Right atrium auricular region (tissue), 2 donors: ENCODE measurements around the gene UNK. TPM values are rescaled to one million over a fixed set of nuclear protein-coding genes. Genes with fewer than 3 reads are reported as not detected.
A peak's percentile ranks its signal among the peaks of the same experiment; 100 is the strongest.
"Not testable (repeated sequence)": the region's sequence is repeated elsewhere in the genome, so short reads cannot be mapped to it uniquely, and the experiment has no call there.

Experiments
- DNase-seq: peaks from one replicate; pipeline ENCODE4 v3.0.0-alpha.2; 2019; ENCODE audit warnings: low spot score
- H3K27ac ChIP-seq, 2 donors: fragments of 200-600 bp; sonication (generic); 1 replicate in 1 of 2; 2 replicates in 1 of 2; pipeline ENCODE4 v1.5.1; 2016 to 2019
- H3K27me3 ChIP-seq, 2 donors: fragments of 200-600 bp; sonication (generic); one replicate each; pipeline versions ENCODE4 v1.5.1 to v1.6.0; 2017 to 2019
- H3K36me3 ChIP-seq: fragments of 200-600 bp; sonication (generic); one replicate; pipeline ENCODE4 v1.5.1; 2016
- H3K4me1 ChIP-seq, 2 donors: fragments of 200-600 bp; sonication (generic); one replicate each; pipeline versions ENCODE4 v1.5.1 to v1.6.0; 2017 to 2019
- H3K4me3 ChIP-seq, 2 donors: fragments of 200-600 bp; sonication (generic); 1 replicate in 1 of 2; 2 replicates in 1 of 2; pipeline ENCODE4 v1.5.1; 2017 to 2019; ENCODE audit warnings: mild to moderate bottlenecking in 1 of 2, moderate library complexity in 1 of 2
- H3K9me3 ChIP-seq, 2 donors: fragments of 200-600 bp; sonication (generic); one replicate each; pipeline ENCODE4 v1.5.1; 2019
- CTCF ChIP-seq, 2 donors: fragments of 200-600 bp; sonication (generic); IDR thresholded peaks; one replicate each; pipeline ENCODE4 v1.5.1; 2019; ENCODE audit warnings: antibody characterized with exemption in 2 of 2
- total RNA-seq, 2 donors: library from RNA; depleted of rRNA; stranded (reverse); fragments of >200 nt; gene quantifications; one replicate each; pipeline ENCODE4 v1.1.0, GENCODE V29; 2016

UNK gene
- total RNA-seq, 2 donors from 2014 or later: 18.8 to 25.3 TPM

GRCh38 chr17:75855310-75856061 is 70.9 kb downstream of the UNK start, which contains the start of gene WBP2:
Gene WBP2 (minus strand): TSS chr17:75855335. CDS start chr17:75855297, 38 bp downstream.
- H3K27ac ChIP-seq: peak within 1 kb of the TSS; percentile 97 to 99
- H3K9me3 ChIP-seq: no peaks in the 10 kb centered on the region
- H3K4me3 ChIP-seq: peak within 1 kb of the TSS; percentile 76 to 82
- H3K4me1 ChIP-seq: peaks cover 0 to 47% of the 10 kb centered on the region in 2 donors
- DNase-seq: peak; percentile 100
- no peaks in the 10 kb centered on the region for H3K27me3 ChIP-seq
- TF ChIP-seq CTCF (IDR thresholded peaks at IDR 0.05): peak; percentile 40 to 76
- peaks cover 13% of the 10 kb centered on the region for H3K36me3 ChIP-seq

DNA sequence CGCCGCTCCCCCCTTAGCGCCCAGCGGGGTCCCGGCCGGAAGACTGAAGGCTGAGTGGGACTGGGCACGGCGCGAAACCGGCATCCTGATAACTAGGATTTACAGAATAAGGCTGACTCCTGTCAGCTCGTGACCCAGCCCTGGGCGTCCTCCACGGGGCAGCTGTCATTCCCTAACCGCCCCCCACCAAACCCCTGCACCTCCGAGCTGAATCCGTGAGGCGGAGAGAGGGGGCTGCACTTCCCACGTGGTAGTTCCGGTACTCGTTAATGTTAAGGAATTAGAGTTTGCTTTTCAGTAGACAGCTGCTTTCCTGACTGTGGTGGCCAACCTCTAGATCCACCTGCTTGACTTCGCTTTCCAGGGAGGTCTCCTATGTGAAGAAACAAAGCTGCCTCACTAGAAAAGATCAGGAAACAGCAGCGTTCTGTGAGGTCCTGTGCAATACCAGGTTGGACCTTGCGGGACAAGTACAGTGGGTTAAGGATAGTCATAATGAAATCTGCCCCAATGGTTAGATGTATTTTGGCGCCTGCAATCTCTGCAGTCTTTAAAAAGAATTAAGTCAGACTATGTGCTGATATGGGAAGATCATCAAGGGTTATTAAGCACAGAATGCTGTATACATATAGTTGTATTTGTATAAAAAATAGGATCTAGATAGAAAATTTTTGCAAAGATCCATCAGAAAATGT is 71.6 kb downstream of the UNK start:
- no peak for TF ChIP-seq CTCF (IDR thresholded peaks at IDR 0.05)

GRCh38 chr17:75859358-75859757 is 74.8 kb downstream of the UNK start:
- peaks cover 0 to 25% of the 10 kb centered on the region in 2 donors for H3K4me1 ChIP-seq
- not testable (repeated sequence) for H3K4me3 ChIP-seq, H3K27me3 ChIP-seq, H3K9me3 ChIP-seq, DNase-seq, H3K36me3 ChIP-seq
- peak overlapping the region; percentile 66 for H3K27ac ChIP-seq

More for the DNA sequence above, 71.6 kb downstream of the UNK start:
- Histone ChIP-seq H3K9me3 (no peaks in the 10 kb centered on the region), H3K4me3 (peak overlapping the region; percentile 76 to 82), H3K36me3 (peaks cover 5% of the 10 kb centered on the region), H3K27ac (peak overlapping the region; percentile 97 to 99), H3K27me3 (no peaks in the 10 kb centered on the region), H3K4me1 (peaks cover 0 to 40% of the 10 kb centered on the region in 2 donors)
- DNase-seq: no peak

DNA sequence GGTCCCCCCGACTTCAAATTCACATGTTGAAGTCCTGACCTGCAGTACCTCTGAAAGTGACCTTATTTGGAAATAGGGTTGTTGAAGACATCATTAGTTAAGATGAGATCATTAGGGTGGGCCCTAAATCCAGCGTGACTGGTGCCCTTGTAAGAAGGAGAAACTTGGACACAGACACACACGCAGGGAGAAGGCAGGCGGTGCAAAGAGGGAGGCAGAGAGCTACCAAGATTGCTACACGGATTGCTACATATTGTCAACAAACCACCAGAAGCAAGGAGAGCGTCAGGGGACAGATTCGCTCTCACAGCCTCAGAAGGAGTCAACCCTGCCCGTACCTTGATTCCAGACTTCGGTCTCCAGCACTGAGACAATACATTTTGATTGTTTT is 77.3 kb downstream of the UNK start:
- peaks cover 0 to 21% of the 10 kb centered on the region in 2 donors for H3K4me1 ChIP-seq
- H3K27me3 ChIP-seq: no peaks in the 10 kb centered on the region

DNA sequence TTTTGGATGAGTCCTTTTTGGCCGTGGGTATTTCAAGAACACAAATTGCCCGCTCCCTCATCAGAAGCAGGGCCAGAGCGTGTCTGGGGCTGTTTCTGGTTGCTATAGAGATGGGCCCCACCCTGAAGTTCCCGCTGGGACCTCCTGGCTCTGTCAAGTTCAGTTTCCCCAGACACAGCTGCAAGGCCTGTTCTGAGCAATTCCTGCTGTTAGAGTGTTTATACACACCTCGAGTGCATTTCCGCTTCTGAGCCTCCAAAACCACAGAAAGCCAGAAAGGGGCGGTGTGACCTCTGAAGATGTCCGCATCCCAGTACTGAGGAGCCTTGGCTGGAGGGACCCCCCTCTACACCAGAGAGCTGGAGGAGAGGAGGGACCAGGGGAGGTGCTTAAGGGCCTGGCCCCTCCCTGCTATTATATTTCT is 79.9 kb downstream of the UNK start:
- no peaks in the 10 kb centered on the region for H3K36me3 ChIP-seq
- peak overlapping the region; percentile 18 to 69 for H3K27ac ChIP-seq
- peaks cover 0 to 26% of the 10 kb centered on the region in 2 donors for H3K4me1 ChIP-seq
- no peak overlapping the region for H3K4me3 ChIP-seq
- DNase-seq: peak; percentile 89
- no peaks in the 10 kb centered on the region for H3K27me3 ChIP-seq
- TF ChIP-seq CTCF (IDR thresholded peaks at IDR 0.05): no peak
- no peaks in the 10 kb centered on the region for H3K9me3 ChIP-seq

More for the DNA sequence above, 77.3 kb downstream of the UNK start:
- no peaks in the 10 kb centered on the region for H3K9me3 ChIP-seq
- peak overlapping the region in 1 of 2 donors; percentile 47 for H3K27ac ChIP-seq
- no peak overlapping the region for H3K4me3 ChIP-seq
- TF ChIP-seq CTCF (IDR thresholded peaks at IDR 0.05): no peak
- H3K36me3 ChIP-seq: no peaks in the 10 kb centered on the region
- DNase-seq: no peak

DNA sequence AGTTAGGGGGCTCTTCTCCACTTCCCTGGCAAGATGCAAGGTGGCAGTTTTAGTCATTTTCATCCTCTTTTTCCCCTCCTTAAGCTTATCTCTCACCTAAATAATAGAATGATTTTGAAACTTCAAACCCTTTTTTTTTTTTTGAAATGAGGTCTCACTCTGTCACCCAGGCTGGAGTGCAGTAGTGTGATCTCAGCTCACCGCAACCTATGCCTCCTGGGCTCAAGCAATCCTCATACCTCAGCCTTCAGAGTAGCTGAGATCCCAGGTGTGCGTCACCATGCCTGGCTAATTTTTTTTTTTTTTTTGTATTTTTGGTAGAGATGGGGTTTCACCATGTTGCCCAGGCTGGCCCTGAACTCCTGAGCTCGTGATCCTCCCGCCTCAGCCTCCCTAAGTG is 80.3 kb downstream of the UNK start:
- Histone ChIP-seq H3K4me1 (peaks cover 0 to 30% of the 10 kb centered on the region in 2 donors), H3K27ac (peak overlapping the region; percentile 18 to 69)
- H3K36me3 ChIP-seq, H3K4me3 ChIP-seq, H3K9me3 ChIP-seq, DNase-seq, H3K27me3 ChIP-seq: not testable (repeated sequence)

- H3K4me3 ChIP-seq: not testable (repeated sequence)
- H3K4me1 ChIP-seq: peaks cover 0 to 37% of the 10 kb centered on the region in 2 donors
- peak overlapping the region; percentile 18 to 69 for H3K27ac ChIP-seq
These were observed 81.0 kb downstream of the UNK start for GRCh38 chr17:75865404-75866188.

DNA sequence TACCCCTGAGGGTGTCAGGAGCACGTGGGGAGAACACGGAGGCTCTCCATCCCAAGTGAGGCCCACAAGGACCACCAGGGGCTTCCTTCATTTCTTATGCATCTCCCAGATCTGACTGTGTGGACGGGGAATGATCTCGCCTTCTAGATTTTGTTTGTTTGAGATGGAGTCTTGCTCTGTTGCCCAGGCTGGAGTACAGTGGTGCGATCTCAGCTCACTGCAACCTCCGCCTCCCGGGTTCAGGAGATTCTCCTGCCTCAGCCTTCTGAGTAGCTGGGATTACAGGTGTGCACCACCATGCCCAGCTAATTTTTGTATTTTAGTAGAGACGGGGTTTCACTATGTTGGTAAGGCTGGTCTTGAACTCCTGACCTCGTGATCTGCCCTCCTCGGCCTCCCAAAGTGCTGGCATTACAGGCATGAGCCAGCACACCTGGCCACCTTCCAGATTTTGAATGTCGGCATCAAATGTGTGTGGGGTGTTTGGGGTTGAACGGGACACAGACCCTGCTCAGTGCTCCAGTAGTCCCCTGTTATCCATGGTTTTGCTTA is 84.2 kb downstream of the UNK start:
- DNase-seq, H3K27me3 ChIP-seq, H3K36me3 ChIP-seq, H3K9me3 ChIP-seq, H3K4me3 ChIP-seq: not testable (repeated sequence)
- Histone ChIP-seq H3K4me1 (peaks cover 0 to 59% of the 10 kb centered on the region in 2 donors), H3K27ac (peak overlapping the region; percentile 85 to 88)

More at GRCh38 chr17:75865404-75866188, 81.0 kb downstream of the UNK start:
- DNase-seq, H3K27me3 ChIP-seq, H3K36me3 ChIP-seq, H3K9me3 ChIP-seq: not testable (repeated sequence)
